HEK293T (cell line): ENCODE results near the gene SETDB2.

Experiments used
- BHLHE40 ChIP-seq: fragments of 450-650 bp; IDR thresholded peaks from 2 replicates; pipeline ENCODE4 v1.6.1; 2016; ENCODE audit warnings: mild to moderate bottlenecking, moderate library complexity, borderline replicate concordance
- FOXM1 ChIP-seq: fragments of 450-650 bp; IDR thresholded peaks from 2 replicates; pipeline ENCODE4 v1.6.1; 2017; ENCODE audit warnings: mild to moderate bottlenecking, borderline replicate concordance
- HDGF ChIP-seq: fragments of 450-650 bp; IDR thresholded peaks from 2 replicates; pipeline ENCODE4 v1.6.1; 2017; ENCODE audit warnings: antibody characterized with exemption, borderline replicate concordance
- L3MBTL2 ChIP-seq: fragments of 450-650 bp; conservative IDR thresholded peaks from 2 replicates; pipeline ENCODE4 v1.6.1; 2016; ENCODE audit warnings: mild to moderate bottlenecking
- SP1 ChIP-seq: fragments of 450-650 bp; IDR thresholded peaks from 2 replicates; pipeline ENCODE4 v1.6.1; 2017
- TARDBP ChIP-seq: fragments of 450-650 bp; IDR thresholded peaks from 2 replicates; pipeline ENCODE4 v1.6.1; 2016

GRCh38 chr13:49539746-49540145, 95.7 kb downstream of the SETDB2 start:
- TF ChIP-seq FOXM1 (no peak), TARDBP (no peak), SP1 (no peak), BHLHE40 (no peak), HDGF (no peak), L3MBTL2 (no peak)
